ENCODE measurements around the gene TOMM40. TPM values are rescaled to one million over a fixed set of nuclear protein-coding genes. Genes with fewer than 3 reads are reported as not detected.
A peak's percentile ranks its signal among the peaks of the same experiment; 100 is the strongest.

The TOMM40 gene
- total and polyA plus RNA-seq, 2 experiments from 2014 or later: 119 to 172 TPM

DNA sequence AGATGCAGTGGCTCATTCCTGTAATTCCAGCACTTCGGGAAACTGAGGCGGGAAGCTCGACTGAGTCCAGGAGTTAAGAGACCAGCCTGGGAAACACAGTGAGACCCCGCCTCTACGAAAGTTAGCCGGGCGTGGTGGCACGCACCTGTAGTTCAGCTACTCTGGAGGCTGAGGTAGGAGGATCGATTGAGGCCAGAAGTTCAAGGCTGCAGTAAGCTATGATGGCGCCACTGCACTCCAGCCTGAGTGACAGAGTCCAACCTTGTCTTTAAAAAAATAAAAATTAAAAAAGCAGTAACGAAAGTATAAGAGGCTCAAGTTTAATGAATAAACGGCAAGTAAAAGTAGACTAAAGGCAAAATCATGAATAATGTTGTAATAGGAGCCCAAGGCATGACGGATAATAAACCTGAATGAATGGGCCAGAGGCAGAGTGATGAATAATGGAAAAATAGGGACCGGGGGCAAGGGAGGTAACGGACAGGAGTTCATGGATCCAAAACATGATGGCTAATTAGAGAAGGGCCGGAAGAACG, 1.2 kb upstream of the TOMM40 start:
- peak overlapping the region; percentile 38 for H3K4me3 ChIP-seq
- DNase-seq (ENCODE audit: low read depth in 1 of 2, low spot score in 1 of 2): no peak
- H3K36me3 ChIP-seq: peaks cover 26% of the 10 kb centered on the region
- H3K27ac ChIP-seq: peak overlapping the region; percentile 35
- H3K27me3 ChIP-seq: no peaks in the 10 kb centered on the region
- peaks cover 8% of the 10 kb centered on the region for H3K4me1 ChIP-seq (ENCODE audit: low read depth)
- TF ChIP-seq CTCF (IDR thresholded peaks at IDR 0.05; ENCODE audit: low read depth, low read length): no peak
- H3K9me3 ChIP-seq (ENCODE audit: low read depth): no peaks in the 10 kb centered on the region

GRCh38 chr19:44890366-44891015, 563 bp upstream of the TOMM40 start:
- peaks cover 8% of the 10 kb centered on the region for H3K4me1 ChIP-seq (ENCODE audit: low read depth)
- H3K36me3 ChIP-seq: peaks cover 28% of the 10 kb centered on the region

DNA sequence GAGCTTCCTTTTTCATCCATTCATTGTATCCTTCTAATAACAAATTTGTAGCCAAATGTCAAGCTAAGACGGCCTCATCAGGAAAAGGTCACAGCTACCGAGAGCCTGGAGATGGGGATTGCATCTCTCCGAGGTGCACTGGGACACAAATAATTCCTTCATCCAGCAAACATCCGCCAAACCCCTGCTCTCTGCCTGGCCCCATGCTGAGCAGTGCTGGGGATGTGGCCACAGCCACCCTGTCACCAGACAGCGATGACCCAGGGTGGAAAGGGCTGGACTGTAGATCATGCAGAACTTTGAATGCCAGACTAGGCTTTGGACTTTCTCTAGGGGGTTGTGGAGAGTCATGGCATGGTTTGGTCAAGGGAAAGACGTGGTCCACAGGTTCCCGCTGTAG, 1.9 kb downstream of the TOMM40 start:
- Histone ChIP-seq H3K27me3 (no peaks in the 10 kb centered on the region), H3K36me3 (peaks cover 37% of the 10 kb centered on the region), H3K9me3 (ENCODE audit: low read depth) (no peaks in the 10 kb centered on the region), H3K4me3 (no peak overlapping the region), H3K4me1 (ENCODE audit: low read depth) (peaks cover 8% of the 10 kb centered on the region), H3K27ac (no peak overlapping the region)
- DNase-seq (ENCODE audit: low read depth in 1 of 2, low spot score in 1 of 2): no peak
- no peak for TF ChIP-seq CTCF (IDR thresholded peaks at IDR 0.05; ENCODE audit: low read depth, low read length)

More at GRCh38 chr19:44890366-44891015, 563 bp upstream of the TOMM40 start:
- Histone ChIP-seq H3K27me3 (no peaks in the 10 kb centered on the region), H3K9me3 (ENCODE audit: low read depth) (no peaks in the 10 kb centered on the region), H3K27ac (peak overlapping the region; percentile 87), H3K4me3 (peak overlapping the region; percentile 38)
- TF ChIP-seq CTCF (IDR thresholded peaks at IDR 0.05; ENCODE audit: low read depth, low read length): no peak
- peak in 1 of 2 donors; percentile 100 for DNase-seq (ENCODE audit: low read depth in 1 of 2, low spot score in 1 of 2)

DNA sequence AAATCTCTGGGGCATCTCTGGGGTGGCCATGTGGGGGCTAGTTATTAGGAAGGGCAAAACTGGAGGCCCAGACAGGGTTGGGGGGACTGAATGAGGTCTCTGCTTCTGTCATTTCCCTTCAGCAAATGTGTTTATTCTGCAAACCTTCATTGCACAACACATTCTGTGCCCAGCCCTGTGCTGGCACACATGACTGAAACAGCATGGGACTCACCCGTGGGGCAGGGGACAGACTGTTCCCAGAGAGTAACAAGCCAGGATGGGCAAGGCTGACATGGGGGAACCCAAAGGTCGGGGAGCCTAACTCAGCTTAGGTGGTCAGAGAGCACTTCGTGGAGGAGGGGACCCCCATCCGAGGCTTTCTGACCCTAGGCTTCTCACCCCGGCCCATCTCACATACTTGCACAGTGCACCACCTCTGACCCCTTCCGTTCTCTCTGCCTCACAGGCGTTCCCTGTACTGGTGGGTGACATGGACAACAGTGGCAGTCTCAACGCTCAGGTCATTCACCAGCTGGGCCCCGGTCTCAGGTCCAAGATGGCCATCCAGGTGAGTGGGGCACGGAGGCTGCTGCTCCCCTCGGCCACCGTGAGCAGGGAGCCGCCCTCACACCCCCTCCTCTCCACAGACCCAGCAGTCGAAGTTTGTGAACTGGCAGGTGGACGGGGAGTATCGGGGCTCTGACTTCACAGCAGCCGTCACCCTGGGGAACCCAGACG, 2.4 kb downstream of the TOMM40 start:
- DNase-seq (ENCODE audit: low read depth in 1 of 2, low spot score in 1 of 2): no peak
- Histone ChIP-seq H3K4me3 (no peak overlapping the region), H3K4me1 (ENCODE audit: low read depth) (peaks cover 8% of the 10 kb centered on the region), H3K27ac (no peak overlapping the region), H3K36me3 (peaks cover 40% of the 10 kb centered on the region), H3K27me3 (no peaks in the 10 kb centered on the region), H3K9me3 (ENCODE audit: low read depth) (no peaks in the 10 kb centered on the region)
- no peak for TF ChIP-seq CTCF (IDR thresholded peaks at IDR 0.05; ENCODE audit: low read depth, low read length)

DNA sequence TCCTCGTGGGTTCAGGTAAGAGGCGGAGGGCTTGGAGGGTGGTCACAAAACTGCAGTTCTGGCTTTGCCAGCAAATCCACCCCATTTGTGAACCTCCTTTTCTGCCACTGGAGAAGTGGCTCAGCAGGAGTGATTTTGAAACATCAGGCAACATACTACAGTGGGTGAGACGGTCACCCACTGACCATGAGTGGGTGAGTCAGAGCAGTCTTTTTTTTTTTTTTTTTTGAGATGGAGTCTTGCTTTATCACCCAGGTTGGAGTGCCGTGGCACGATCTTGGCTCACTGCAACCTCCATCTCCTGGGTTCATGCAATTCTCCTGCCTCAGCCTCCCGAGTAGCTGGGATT, 3.0 kb downstream of the TOMM40 start:
- H3K4me1 ChIP-seq (ENCODE audit: low read depth): peaks cover 8% of the 10 kb centered on the region
- peaks cover 40% of the 10 kb centered on the region for H3K36me3 ChIP-seq

More for the DNA sequence above, 3.0 kb downstream of the TOMM40 start:
- H3K27me3 ChIP-seq: no peaks in the 10 kb centered on the region
- no peak for DNase-seq (ENCODE audit: low read depth in 1 of 2, low spot score in 1 of 2)
- TF ChIP-seq CTCF (IDR thresholded peaks at IDR 0.05; ENCODE audit: low read depth, low read length): no peak
- H3K4me3 ChIP-seq: no peak overlapping the region
- H3K9me3 ChIP-seq (ENCODE audit: low read depth): no peaks in the 10 kb centered on the region
- no peak overlapping the region for H3K27ac ChIP-seq
